ENCODE measurements around the gene SLC14A1.

Gene SLC14A1

DNA sequence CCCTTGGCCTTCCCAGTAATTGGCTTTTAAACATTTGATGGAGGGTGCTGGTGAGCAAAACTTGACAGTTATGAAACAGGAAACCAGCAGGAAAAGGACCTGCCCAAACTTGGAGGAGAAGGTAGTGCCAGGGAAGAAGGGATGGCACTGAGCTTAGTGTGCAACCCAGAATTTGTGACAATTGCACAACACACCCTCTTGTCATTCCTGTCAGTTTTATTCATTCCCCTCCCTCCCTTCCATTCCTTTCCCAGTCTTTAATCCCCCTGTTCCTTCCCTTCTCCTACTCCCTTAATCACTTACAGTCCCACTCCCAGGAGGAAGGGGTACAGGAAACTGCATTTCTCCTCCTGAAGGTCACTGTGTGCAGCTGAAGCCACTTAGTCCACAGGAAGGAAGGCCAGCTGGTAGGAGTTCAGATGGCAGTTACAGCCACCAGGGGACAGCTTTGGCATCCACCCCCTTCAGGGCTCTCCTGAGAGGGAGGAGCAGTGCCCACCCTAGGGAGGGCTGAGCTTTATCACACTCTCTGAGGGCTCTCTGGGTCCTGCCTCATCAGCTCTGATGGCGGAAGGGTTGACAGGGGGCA is 77.5 kb downstream of the SLC14A1 start:
- TF ChIP-seq, protein P1, sequence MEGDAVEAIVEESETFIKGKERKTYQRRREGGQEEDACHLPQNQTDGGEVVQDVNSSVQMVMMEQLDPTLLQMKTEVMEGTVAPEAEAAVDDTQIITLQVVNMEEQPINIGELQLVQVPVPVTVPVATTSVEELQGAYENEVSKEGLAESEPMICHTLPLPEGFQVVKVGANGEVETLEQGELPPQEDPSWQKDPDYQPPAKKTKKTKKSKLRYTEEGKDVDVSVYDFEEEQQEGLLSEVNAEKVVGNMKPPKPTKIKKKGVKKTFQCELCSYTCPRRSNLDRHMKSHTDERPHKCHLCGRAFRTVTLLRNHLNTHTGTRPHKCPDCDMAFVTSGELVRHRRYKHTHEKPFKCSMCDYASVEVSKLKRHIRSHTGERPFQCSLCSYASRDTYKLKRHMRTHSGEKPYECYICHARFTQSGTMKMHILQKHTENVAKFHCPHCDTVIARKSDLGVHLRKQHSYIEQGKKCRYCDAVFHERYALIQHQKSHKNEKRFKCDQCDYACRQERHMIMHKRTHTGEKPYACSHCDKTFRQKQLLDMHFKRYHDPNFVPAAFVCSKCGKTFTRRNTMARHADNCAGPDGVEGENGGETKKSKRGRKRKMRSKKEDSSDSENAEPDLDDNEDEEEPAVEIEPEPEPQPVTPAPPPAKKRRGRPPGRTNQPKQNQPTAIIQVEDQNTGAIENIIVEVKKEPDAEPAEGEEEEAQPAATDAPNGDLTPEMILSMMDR (IDR thresholded peaks at IDR 0.05; ENCODE audit: insufficient read depth, low read depth, low read length, missing control alignments), result no peak
- DNase-seq (ENCODE audit: low read depth), result peak; percentile 86
- no peak overlapping the region for H3K4me3 ChIP-seq (ENCODE audit: low read length)
